Astrocyte of the cerebellum (primary cell): ENCODE data around the gene ESAM.

ENCODE experiments used
- DNase-seq: peaks from one replicate; pipeline ENCODE4 v3.0.0-alpha.2; 2011; ENCODE audit warnings: low read depth
- H3K4me3 ChIP-seq: 2 replicates; pipeline ENCODE4 v1.5.1; 2011; ENCODE audit warnings: mild to moderate bottlenecking, low read depth, low read length, moderate library complexity
- in situ Hi-C: cut with HindIII; loops from 2 replicates; pipeline ENCODE4 v1.10.0; 2017; ENCODE audit warnings: low sequenced_read_pairs
- TF ChIP-seq, protein P1 (sequence below): IDR thresholded peaks from 2 replicates; pipeline ENCODE4 v1.5.1; 2012; ENCODE audit warnings: low read length, low read depth, moderate library complexity, mild to moderate bottlenecking; ENCODE audit errors: missing control alignments

Gene ESAM

DNA sequence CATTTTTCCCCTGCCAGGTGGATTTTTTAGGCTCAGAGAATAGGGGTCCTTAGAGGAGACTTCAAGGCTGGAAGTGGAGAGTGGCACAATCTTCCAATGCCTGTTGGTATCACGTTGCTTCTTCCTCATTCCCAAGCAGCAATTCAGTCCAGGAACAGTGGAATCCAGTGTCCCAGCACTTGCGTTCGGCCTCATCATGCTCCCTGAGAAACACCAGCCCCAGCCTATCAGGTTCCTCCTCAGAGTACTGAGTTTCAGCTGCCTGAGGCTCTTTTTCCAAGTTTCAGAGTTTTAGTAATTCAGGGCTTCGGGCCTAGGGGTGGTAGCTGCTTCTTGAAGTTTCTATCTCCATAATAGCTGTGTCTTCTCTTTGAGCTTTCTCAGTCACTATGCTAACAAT lies 54.3 kb downstream of the ESAM start:
- in situ Hi-C loops = no loop called here
- H3K4me3 ChIP-seq = no peak overlapping the region
- no peak for DNase-seq
- TF ChIP-seq, protein P1, sequence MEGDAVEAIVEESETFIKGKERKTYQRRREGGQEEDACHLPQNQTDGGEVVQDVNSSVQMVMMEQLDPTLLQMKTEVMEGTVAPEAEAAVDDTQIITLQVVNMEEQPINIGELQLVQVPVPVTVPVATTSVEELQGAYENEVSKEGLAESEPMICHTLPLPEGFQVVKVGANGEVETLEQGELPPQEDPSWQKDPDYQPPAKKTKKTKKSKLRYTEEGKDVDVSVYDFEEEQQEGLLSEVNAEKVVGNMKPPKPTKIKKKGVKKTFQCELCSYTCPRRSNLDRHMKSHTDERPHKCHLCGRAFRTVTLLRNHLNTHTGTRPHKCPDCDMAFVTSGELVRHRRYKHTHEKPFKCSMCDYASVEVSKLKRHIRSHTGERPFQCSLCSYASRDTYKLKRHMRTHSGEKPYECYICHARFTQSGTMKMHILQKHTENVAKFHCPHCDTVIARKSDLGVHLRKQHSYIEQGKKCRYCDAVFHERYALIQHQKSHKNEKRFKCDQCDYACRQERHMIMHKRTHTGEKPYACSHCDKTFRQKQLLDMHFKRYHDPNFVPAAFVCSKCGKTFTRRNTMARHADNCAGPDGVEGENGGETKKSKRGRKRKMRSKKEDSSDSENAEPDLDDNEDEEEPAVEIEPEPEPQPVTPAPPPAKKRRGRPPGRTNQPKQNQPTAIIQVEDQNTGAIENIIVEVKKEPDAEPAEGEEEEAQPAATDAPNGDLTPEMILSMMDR = no peak
